ENCODE results near the gene SEPTIN10. TPM values are rescaled to one million over a fixed set of nuclear protein-coding genes. Genes with fewer than 3 reads are reported as not detected.

Gene SEPTIN10
- total and polyA plus RNA-seq, 2 experiments from 2014 or later = 52.3 to 85.1 TPM

- TF ChIP-seq ZNF462 (CRISPR knock-in tag; IDR thresholded peaks at IDR 0.05) (no peak), STAT1 (IDR thresholded peaks at IDR 0.05; ENCODE audit: unreplicated experiment) (no peak), ZNF114 (CRISPR knock-in tag; IDR thresholded peaks at IDR 0.05) (no peak), REST (IDR thresholded peaks at IDR 0.05; ENCODE audit: unreplicated experiment) (no peak), EZH2phosphoT487 (IDR thresholded peaks at IDR 0.05; ENCODE audit: unreplicated experiment) (no peak)
Measured at GRCh38 chr2:109494351-109494750, 119.4 kb downstream of the SEPTIN10 start (continued).
